ENCODE results near the gene MFRP.

Gene MFRP

GRCh38 chr11:119372260-119373058, 26.0 kb upstream of the MFRP start:
- peaks cover 53% of the 10 kb centered on the region for H3K4me1 ChIP-seq (ENCODE audit: control insufficient read depth, insufficient read depth, low read length)
- peaks cover 6% of the 10 kb centered on the region for H3K27me3 ChIP-seq (ENCODE audit: control insufficient read depth, insufficient read depth, low read length)

GRCh38 chr11:119371778-119372182, 25.3 kb upstream of the MFRP start:
- H3K4me3 ChIP-seq (ENCODE audit: low read depth, low read length), result no peak overlapping the region
- peaks cover 47% of the 10 kb centered on the region for H3K4me1 ChIP-seq (ENCODE audit: control insufficient read depth, insufficient read depth, low read length)
- H3K36me3 ChIP-seq (ENCODE audit: control insufficient read depth, insufficient read depth, low read length), result no peaks in the 10 kb centered on the region
- H3K9ac ChIP-seq (ENCODE audit: low read length), result no peak overlapping the region
- no peaks in the 10 kb centered on the region for H3K9me3 ChIP-seq (ENCODE audit: control insufficient read depth, insufficient read depth, low read depth, low read length)
- H3K27ac ChIP-seq (ENCODE audit: low read depth, low read length), result no peak overlapping the region
- H3K27me3 ChIP-seq (ENCODE audit: control insufficient read depth, insufficient read depth, low read length), result peaks cover 12% of the 10 kb centered on the region

More at GRCh38 chr11:119372260-119373058, 26.0 kb upstream of the MFRP start:
- H3K4me3 ChIP-seq (ENCODE audit: low read depth, low read length), result no peak overlapping the region
- no peaks in the 10 kb centered on the region for H3K9me3 ChIP-seq (ENCODE audit: control insufficient read depth, insufficient read depth, low read depth, low read length)
- H3K27ac ChIP-seq (ENCODE audit: low read depth, low read length), result no peak overlapping the region
- H3K36me3 ChIP-seq (ENCODE audit: control insufficient read depth, insufficient read depth, low read length), result no peaks in the 10 kb centered on the region
- no peak overlapping the region for H3K9ac ChIP-seq (ENCODE audit: low read length)

GRCh38 chr11:119371067-119371601, 24.6 kb upstream of the MFRP start:
- Histone ChIP-seq H3K36me3 (ENCODE audit: control insufficient read depth, insufficient read depth, low read length) (no peaks in the 10 kb centered on the region), H3K27me3 (ENCODE audit: control insufficient read depth, insufficient read depth, low read length) (peaks cover 18% of the 10 kb centered on the region), H3K27ac (ENCODE audit: low read depth, low read length) (no peak overlapping the region), H3K4me1 (ENCODE audit: control insufficient read depth, insufficient read depth, low read length) (peaks cover 41% of the 10 kb centered on the region), H3K4me3 (ENCODE audit: low read depth, low read length) (no peak overlapping the region), H3K9me3 (ENCODE audit: control insufficient read depth, insufficient read depth, low read depth, low read length) (no peaks in the 10 kb centered on the region), H3K9ac (ENCODE audit: low read length) (no peak overlapping the region)

- Histone ChIP-seq H3K36me3 (ENCODE audit: control insufficient read depth, insufficient read depth, low read length) (no peaks in the 10 kb centered on the region), H3K4me3 (ENCODE audit: low read depth, low read length) (no peak overlapping the region), H3K27ac (ENCODE audit: low read depth, low read length) (no peak overlapping the region), H3K9ac (ENCODE audit: low read length) (no peak overlapping the region), H3K9me3 (ENCODE audit: control insufficient read depth, insufficient read depth, low read depth, low read length) (no peaks in the 10 kb centered on the region), H3K27me3 (ENCODE audit: control insufficient read depth, insufficient read depth, low read length) (peaks cover 22% of the 10 kb centered on the region), H3K4me1 (ENCODE audit: control insufficient read depth, insufficient read depth, low read length) (peaks cover 36% of the 10 kb centered on the region)
Measured at GRCh38 chr11:119370486-119371046, 24.1 kb upstream of the MFRP start.

GRCh38 chr11:119369132-119369925, 22.8 kb upstream of the MFRP start:
- Histone ChIP-seq H3K27me3 (ENCODE audit: control insufficient read depth, insufficient read depth, low read length) (peaks cover 34% of the 10 kb centered on the region), H3K4me1 (ENCODE audit: control insufficient read depth, insufficient read depth, low read length) (peaks cover 27% of the 10 kb centered on the region), H3K9ac (ENCODE audit: low read length) (no peak overlapping the region), H3K36me3 (ENCODE audit: control insufficient read depth, insufficient read depth, low read length) (no peaks in the 10 kb centered on the region), H3K9me3 (ENCODE audit: control insufficient read depth, insufficient read depth, low read depth, low read length) (no peaks in the 10 kb centered on the region), H3K4me3 (ENCODE audit: low read depth, low read length) (no peak overlapping the region), H3K27ac (ENCODE audit: low read depth, low read length) (no peak overlapping the region)

GRCh38 chr11:119368121-119369034, 21.9 kb upstream of the MFRP start:
- Histone ChIP-seq H3K9ac (ENCODE audit: low read length) (no peak overlapping the region), H3K27me3 (ENCODE audit: control insufficient read depth, insufficient read depth, low read length) (peaks cover 42% of the 10 kb centered on the region), H3K27ac (ENCODE audit: low read depth, low read length) (no peak overlapping the region), H3K36me3 (ENCODE audit: control insufficient read depth, insufficient read depth, low read length) (no peaks in the 10 kb centered on the region), H3K4me1 (ENCODE audit: control insufficient read depth, insufficient read depth, low read length) (peaks cover 28% of the 10 kb centered on the region), H3K9me3 (ENCODE audit: control insufficient read depth, insufficient read depth, low read depth, low read length) (no peaks in the 10 kb centered on the region), H3K4me3 (ENCODE audit: low read depth, low read length) (no peak overlapping the region)

- H3K36me3 ChIP-seq (ENCODE audit: control insufficient read depth, insufficient read depth, low read length), result no peaks in the 10 kb centered on the region
- no peak overlapping the region for H3K27ac ChIP-seq (ENCODE audit: low read depth, low read length)
- H3K4me1 ChIP-seq (ENCODE audit: control insufficient read depth, insufficient read depth, low read length), result peaks cover 30% of the 10 kb centered on the region
- no peak overlapping the region for H3K9ac ChIP-seq (ENCODE audit: low read length)
- H3K9me3 ChIP-seq (ENCODE audit: control insufficient read depth, insufficient read depth, low read depth, low read length), result no peaks in the 10 kb centered on the region
- H3K4me3 ChIP-seq (ENCODE audit: low read depth, low read length), result no peak overlapping the region
- H3K27me3 ChIP-seq (ENCODE audit: control insufficient read depth, insufficient read depth, low read length), result peaks cover 48% of the 10 kb centered on the region
Measured at GRCh38 chr11:119367661-119368120, 21.2 kb upstream of the MFRP start.

GRCh38 chr11:119366690-119367620, 20.4 kb upstream of the MFRP start:
- H3K4me1 ChIP-seq (ENCODE audit: control insufficient read depth, insufficient read depth, low read length), result peaks cover 37% of the 10 kb centered on the region
- no peak overlapping the region for H3K27ac ChIP-seq (ENCODE audit: low read depth, low read length)
- H3K4me3 ChIP-seq (ENCODE audit: low read depth, low read length), result no peak overlapping the region
- H3K36me3 ChIP-seq (ENCODE audit: control insufficient read depth, insufficient read depth, low read length), result no peaks in the 10 kb centered on the region
- H3K9me3 ChIP-seq (ENCODE audit: control insufficient read depth, insufficient read depth, low read depth, low read length), result no peaks in the 10 kb centered on the region
- H3K27me3 ChIP-seq (ENCODE audit: control insufficient read depth, insufficient read depth, low read length), result peaks cover 56% of the 10 kb centered on the region
- H3K9ac ChIP-seq (ENCODE audit: low read length), result no peak overlapping the region

- H3K9me3 ChIP-seq (ENCODE audit: control insufficient read depth, insufficient read depth, low read depth, low read length), result no peaks in the 10 kb centered on the region
- peaks cover 40% of the 10 kb centered on the region for H3K4me1 ChIP-seq (ENCODE audit: control insufficient read depth, insufficient read depth, low read length)
- H3K27ac ChIP-seq (ENCODE audit: low read depth, low read length), result no peak overlapping the region
- no peak overlapping the region for H3K9ac ChIP-seq (ENCODE audit: low read length)
- no peak overlapping the region for H3K4me3 ChIP-seq (ENCODE audit: low read depth, low read length)
- H3K36me3 ChIP-seq (ENCODE audit: control insufficient read depth, insufficient read depth, low read length), result no peaks in the 10 kb centered on the region
- peaks cover 60% of the 10 kb centered on the region for H3K27me3 ChIP-seq (ENCODE audit: control insufficient read depth, insufficient read depth, low read length)
Measured at GRCh38 chr11:119365071-119365591, 18.6 kb upstream of the MFRP start.

Measured in HUES6 (cell line).